Astrocyte (in vitro differentiated cells and primary cell): ENCODE data around the gene MMEL1. TPM values are rescaled to one million over a fixed set of nuclear protein-coding genes. Genes with fewer than 3 reads are reported as not detected.

Source experiments
- DNase-seq: peaks from one replicate; pipeline ENCODE4 v3.0.0-alpha.2; 2010; ENCODE audit warnings: low read depth
- FAIRE-seq: peaks from 2 replicates; lab custom pipeline; 2011; peaks lifted over from hg19 to GRCh38; lab: Jason Lieb, UNC
- H2AFZ ChIP-seq: 2 replicates; pipeline ENCODE4 v1.6.0; 2012; ENCODE audit warnings: low read depth, low read length, inconsistent platforms
- H3K27ac ChIP-seq: 2 replicates; pipeline ENCODE4 v1.5.1; 2011; ENCODE audit warnings: low read depth, low read length, inconsistent platforms
- H3K27me3 ChIP-seq: 2 replicates; pipeline ENCODE4 v1.6.0; 2011; ENCODE audit warnings: low read length, inconsistent platforms; ENCODE audit not compliant: insufficient read depth
- H3K36me3 ChIP-seq: 2 replicates; pipeline ENCODE4 v1.5.1; 2011; ENCODE audit warnings: low read length, inconsistent platforms; ENCODE audit not compliant: insufficient read depth
- H3K4me1 ChIP-seq: 2 replicates; pipeline ENCODE4 v1.5.1; 2011; ENCODE audit warnings: low read length, inconsistent platforms; ENCODE audit not compliant: insufficient read depth
- H3K4me2 ChIP-seq: 2 replicates; pipeline ENCODE4 v1.6.0; 2012; ENCODE audit warnings: low read length, inconsistent platforms
- H3K4me3 ChIP-seq: 2 replicates; pipeline ENCODE4 v1.5.1; 2011; ENCODE audit warnings: low read depth, mild to moderate bottlenecking, low read length, inconsistent platforms; ENCODE audit not compliant: insufficient read depth
- H3K79me2 ChIP-seq: 2 replicates; pipeline ENCODE4 v1.6.0; 2012; ENCODE audit warnings: mild to moderate bottlenecking, low read length, inconsistent platforms; ENCODE audit not compliant: insufficient read depth
- H3K9ac ChIP-seq: 2 replicates; pipeline ENCODE4 v1.6.0; 2012; ENCODE audit warnings: mild to moderate bottlenecking, low read length, inconsistent platforms
- H3K9me3 ChIP-seq: 2 replicates; pipeline ENCODE4 v1.5.1; 2012; ENCODE audit warnings: low read depth, mild to moderate bottlenecking, low read length, inconsistent platforms; ENCODE audit not compliant: insufficient read depth
- H4K20me1 ChIP-seq: 2 replicates; pipeline ENCODE4 v1.6.0; 2012; ENCODE audit warnings: low read length, inconsistent platforms; ENCODE audit not compliant: insufficient read depth
- H3K27ac Mint-ChIP-seq: one replicate; pipeline ENCODE4 v1.8.0; 2021; ENCODE audit warnings: mild to moderate bottlenecking, mixed read lengths; ENCODE audit not compliant: unreplicated experiment
- H3K27me3 Mint-ChIP-seq: one replicate; pipeline ENCODE4 v1.8.0; 2021; ENCODE audit warnings: low read depth, mixed read lengths; ENCODE audit not compliant: unreplicated experiment
- H3K36me3 Mint-ChIP-seq: one replicate; pipeline ENCODE4 v1.8.0; 2021; ENCODE audit warnings: low read depth, mixed read lengths; ENCODE audit not compliant: unreplicated experiment
- H3K4me1 Mint-ChIP-seq: one replicate; pipeline ENCODE4 v1.8.0; 2021; ENCODE audit warnings: low read depth, mixed read lengths; ENCODE audit not compliant: unreplicated experiment
- H3K4me3 Mint-ChIP-seq: one replicate; pipeline ENCODE4 v1.8.0; 2021; ENCODE audit warnings: mild to moderate bottlenecking, moderate library complexity, mixed read lengths; ENCODE audit not compliant: unreplicated experiment
- H3K9me3 Mint-ChIP-seq: one replicate; pipeline ENCODE4 v1.8.0; 2021; ENCODE audit warnings: mild to moderate bottlenecking, mixed read lengths; ENCODE audit not compliant: unreplicated experiment
- EZH2 ChIP-seq: IDR thresholded peaks from 2 replicates; pipeline ENCODE4 v1.6.1; 2012; ENCODE audit warnings: mild to moderate bottlenecking, low read length, inconsistent platforms; ENCODE audit not compliant: insufficient read depth
- total RNA-seq: library from RNA; stranded (reverse); gene quantifications from 2 replicates; pipeline ENCODE4 v1.2.1, GENCODE V29; 2021
- TF ChIP-seq, protein P1 (sequence below): IDR thresholded peaks from 2 replicates; pipeline ENCODE4 v1.5.1; 2011; ENCODE audit warnings: low read depth, mild to moderate bottlenecking, inconsistent platforms, low read length, moderate library complexity; ENCODE audit not compliant: insufficient read depth

The MMEL1 gene
- total RNA-seq, 1 donor from 2014 or later = not detected

DNA sequence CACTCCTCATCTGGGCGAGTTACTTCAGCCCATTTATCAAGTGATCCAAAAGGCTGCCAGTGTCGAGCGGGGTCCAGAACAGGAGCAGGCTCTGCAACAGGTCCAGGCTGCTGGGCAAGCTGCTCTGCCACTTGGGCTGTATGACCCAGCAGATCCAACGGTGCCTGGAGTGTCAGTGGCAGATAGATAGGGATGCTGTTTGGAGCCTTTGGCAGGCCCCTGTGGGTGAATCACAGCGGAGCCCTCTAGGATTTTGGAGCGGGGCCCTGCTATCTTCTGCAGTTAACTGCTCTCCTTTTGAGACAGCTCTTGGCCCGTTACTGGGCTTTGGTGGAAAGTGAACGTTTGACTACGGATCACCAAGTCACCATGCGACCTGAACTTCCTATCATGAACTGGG lies 7.5 kb downstream of the MMEL1 start:
- TF ChIP-seq EZH2 = no peak
- TF ChIP-seq, protein P1, sequence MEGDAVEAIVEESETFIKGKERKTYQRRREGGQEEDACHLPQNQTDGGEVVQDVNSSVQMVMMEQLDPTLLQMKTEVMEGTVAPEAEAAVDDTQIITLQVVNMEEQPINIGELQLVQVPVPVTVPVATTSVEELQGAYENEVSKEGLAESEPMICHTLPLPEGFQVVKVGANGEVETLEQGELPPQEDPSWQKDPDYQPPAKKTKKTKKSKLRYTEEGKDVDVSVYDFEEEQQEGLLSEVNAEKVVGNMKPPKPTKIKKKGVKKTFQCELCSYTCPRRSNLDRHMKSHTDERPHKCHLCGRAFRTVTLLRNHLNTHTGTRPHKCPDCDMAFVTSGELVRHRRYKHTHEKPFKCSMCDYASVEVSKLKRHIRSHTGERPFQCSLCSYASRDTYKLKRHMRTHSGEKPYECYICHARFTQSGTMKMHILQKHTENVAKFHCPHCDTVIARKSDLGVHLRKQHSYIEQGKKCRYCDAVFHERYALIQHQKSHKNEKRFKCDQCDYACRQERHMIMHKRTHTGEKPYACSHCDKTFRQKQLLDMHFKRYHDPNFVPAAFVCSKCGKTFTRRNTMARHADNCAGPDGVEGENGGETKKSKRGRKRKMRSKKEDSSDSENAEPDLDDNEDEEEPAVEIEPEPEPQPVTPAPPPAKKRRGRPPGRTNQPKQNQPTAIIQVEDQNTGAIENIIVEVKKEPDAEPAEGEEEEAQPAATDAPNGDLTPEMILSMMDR = no peak
- Histone ChIP-seq H3K27ac (no peak overlapping the region), H3K4me1 (no peaks in the 10 kb centered on the region), H4K20me1 (no peaks in the 10 kb centered on the region), H3K4me3 (no peak overlapping the region), H3K36me3 (no peaks in the 10 kb centered on the region), H3K79me2 (no peaks in the 10 kb centered on the region), H3K27me3 (peaks cover 18% of the 10 kb centered on the region), H2AFZ (no peak overlapping the region), H3K9ac (no peak overlapping the region), H3K4me2 (no peak overlapping the region), H3K9me3 (peaks cover 2% of the 10 kb centered on the region)
- no peak overlapping the region for H3K27ac Mint-ChIP-seq
- no peak overlapping the region for H3K4me3 Mint-ChIP-seq
- no peak for FAIRE-seq
- DNase-seq = no peak
- H3K36me3 Mint-ChIP-seq = no peaks in the 10 kb centered on the region
- H3K9me3 Mint-ChIP-seq = peaks cover 6% of the 10 kb centered on the region
- H3K4me1 Mint-ChIP-seq = no peaks in the 10 kb centered on the region
- peaks cover 51% of the 10 kb centered on the region for H3K27me3 Mint-ChIP-seq

DNA sequence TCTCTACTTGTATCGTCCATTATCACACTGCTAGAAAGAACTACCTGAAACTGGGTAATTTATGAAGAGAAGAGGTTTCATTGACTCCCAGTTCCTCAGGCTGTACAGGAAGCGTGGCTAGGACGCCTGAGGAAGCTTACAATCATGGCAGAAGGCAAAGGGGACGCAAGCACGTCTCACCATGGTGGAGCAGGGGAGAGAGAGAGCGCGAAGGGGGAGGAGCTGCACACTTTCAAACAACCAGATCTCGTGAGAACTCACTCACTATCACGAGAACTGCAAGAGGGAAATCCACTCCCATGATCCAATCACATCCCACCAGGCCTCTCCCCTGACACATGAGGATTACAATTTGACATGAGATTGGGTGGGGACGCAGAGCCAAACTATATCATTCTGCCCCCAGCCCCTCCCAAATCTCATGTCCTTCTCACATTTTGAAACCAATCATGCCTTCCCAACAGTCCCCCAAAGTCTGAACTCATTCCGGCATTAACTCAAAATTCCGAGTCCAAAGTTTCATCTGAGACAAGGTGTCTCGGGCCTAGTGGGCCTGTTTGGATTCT lies 8.0 kb downstream of the MMEL1 start:
- Histone ChIP-seq H3K27ac (no peak overlapping the region), H3K9ac (no peak overlapping the region), H3K27me3 (peaks cover 18% of the 10 kb centered on the region), H3K9me3 (no peaks in the 10 kb centered on the region), H4K20me1 (no peaks in the 10 kb centered on the region), H3K4me3 (no peak overlapping the region), H3K4me1 (no peaks in the 10 kb centered on the region), H3K36me3 (no peaks in the 10 kb centered on the region), H2AFZ (no peak overlapping the region), H3K4me2 (no peak overlapping the region), H3K79me2 (no peaks in the 10 kb centered on the region)
- H3K9me3 Mint-ChIP-seq = peaks cover 6% of the 10 kb centered on the region
- H3K4me1 Mint-ChIP-seq = no peaks in the 10 kb centered on the region
- peaks cover 46% of the 10 kb centered on the region for H3K27me3 Mint-ChIP-seq
- FAIRE-seq (no peak), DNase-seq (no peak)
- no peak overlapping the region for H3K27ac Mint-ChIP-seq
- H3K4me3 Mint-ChIP-seq = no peak overlapping the region
- TF ChIP-seq EZH2 = no peak
- TF ChIP-seq, protein P1 = no peak
- no peaks in the 10 kb centered on the region for H3K36me3 Mint-ChIP-seq

DNA sequence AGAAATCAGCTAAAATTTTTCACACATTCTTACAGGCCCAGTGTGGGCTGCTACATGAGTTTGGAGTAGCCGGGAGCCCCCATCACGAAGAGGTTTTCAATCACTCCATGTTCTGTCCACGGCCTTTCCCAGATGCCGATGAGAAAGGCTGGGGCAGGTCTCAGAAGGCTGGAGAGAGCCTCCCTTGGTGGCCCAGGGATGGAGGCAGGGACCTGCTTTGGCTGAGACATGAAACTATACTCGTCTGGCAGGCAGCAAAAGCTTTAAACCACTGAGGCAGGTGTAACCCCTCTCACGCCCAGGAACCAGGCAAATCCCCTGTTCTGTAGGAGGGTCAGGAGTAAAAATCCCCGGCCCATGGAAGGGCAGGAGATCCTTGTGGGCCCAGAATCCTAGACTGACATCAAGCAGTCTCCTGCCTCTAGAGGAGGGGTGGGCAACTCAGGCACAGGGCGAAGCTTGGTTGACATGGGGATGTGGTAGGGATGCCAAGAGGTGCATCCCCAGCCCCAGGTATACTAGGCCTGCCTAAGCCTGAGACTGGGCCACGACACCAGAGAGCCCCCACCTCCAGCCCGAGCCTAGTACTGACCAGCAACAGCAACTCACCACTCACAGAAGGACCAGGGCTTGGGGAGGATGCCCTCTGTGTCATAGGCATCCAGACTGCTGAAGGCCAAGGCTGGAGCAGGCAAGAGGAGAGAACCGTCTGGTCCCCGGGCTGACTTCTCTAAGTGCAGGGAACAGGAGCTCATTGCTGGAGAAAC lies 9.1 kb downstream of the MMEL1 start:
- no peaks in the 10 kb centered on the region for H4K20me1 ChIP-seq
- DNase-seq (no peak), FAIRE-seq (no peak)
- H3K4me2 ChIP-seq = no peak overlapping the region
- H3K9me3 ChIP-seq = no peaks in the 10 kb centered on the region
- H3K9me3 Mint-ChIP-seq = peaks cover 6% of the 10 kb centered on the region
- H3K27me3 ChIP-seq = peaks cover 18% of the 10 kb centered on the region
- no peak overlapping the region for H2AFZ ChIP-seq
- no peaks in the 10 kb centered on the region for H3K36me3 ChIP-seq
- H3K4me3 ChIP-seq = no peak overlapping the region
- no peaks in the 10 kb centered on the region for H3K79me2 ChIP-seq
- H3K27ac Mint-ChIP-seq = no peak overlapping the region
- H3K4me1 Mint-ChIP-seq = no peaks in the 10 kb centered on the region
- H3K27ac ChIP-seq = no peak overlapping the region
- peaks cover 47% of the 10 kb centered on the region for H3K27me3 Mint-ChIP-seq
- no peaks in the 10 kb centered on the region for H3K36me3 Mint-ChIP-seq
- H3K9ac ChIP-seq = no peak overlapping the region
- no peak for TF ChIP-seq EZH2
- TF ChIP-seq, protein P1 = no peak
- H3K4me3 Mint-ChIP-seq = no peak overlapping the region
- H3K4me1 ChIP-seq = no peaks in the 10 kb centered on the region
